ENCODE results near the gene SF3B6. TPM values are rescaled to one million over a fixed set of nuclear protein-coding genes. Genes with fewer than 3 reads are reported as not detected.

Gene SF3B6
- polyA plus RNA-seq, 3 donors = 67.6 to 172 (median 146) TPM

DNA sequence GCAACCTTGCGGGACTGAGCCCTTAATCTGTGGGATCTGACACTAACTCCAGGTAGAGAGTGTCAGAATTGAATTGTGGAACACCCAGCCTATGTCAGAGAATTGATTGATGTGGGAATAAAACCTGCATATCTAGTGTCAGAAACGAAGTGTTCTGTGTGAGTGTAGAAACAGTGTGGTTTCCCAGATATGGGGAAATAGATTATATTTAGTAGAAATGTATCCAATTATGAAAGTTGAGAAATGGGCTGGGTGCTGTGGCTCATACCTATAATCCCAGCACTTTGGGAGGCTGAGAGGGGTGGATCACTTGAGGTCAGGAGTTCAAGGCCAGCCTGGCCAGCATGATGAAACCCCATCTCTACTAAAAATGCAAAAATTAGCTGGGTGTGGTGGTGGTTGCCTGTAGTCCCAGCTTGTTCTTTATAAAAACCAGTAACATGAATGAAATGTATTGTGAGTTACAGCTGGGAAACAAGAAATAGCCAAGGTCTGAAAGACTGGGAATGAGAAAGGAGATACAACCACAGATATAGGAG is 12.8 kb upstream of the SF3B6 start:
- H3K27ac Mint-ChIP-seq = no peak overlapping the region

DNA sequence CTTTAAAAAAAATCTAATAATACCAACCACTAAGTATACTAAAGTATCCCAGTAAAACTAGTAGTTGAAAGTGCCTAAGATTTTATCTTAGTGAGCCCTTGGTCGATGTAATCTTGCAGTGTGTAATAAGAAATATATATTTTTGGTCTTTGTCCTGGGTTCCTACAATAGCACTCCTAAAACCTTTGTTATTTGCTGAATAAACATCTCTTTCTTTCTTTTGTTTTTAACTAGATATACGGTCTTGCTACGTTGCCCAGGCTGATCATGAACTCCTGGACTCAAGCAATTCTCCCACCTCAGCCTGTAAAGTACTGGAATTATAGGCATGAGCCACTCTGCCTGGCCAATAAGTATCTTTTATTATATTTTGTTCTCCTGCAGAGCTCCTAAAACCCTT is 10.9 kb upstream of the SF3B6 start:
- Mint-ChIP-seq H3K36me3 (peaks cover 19 to 51% of the 10 kb centered on the region in 2 donors), H3K27me3 (ENCODE audit: low read depth in 3 of 3) (peaks cover 0 to 1% (median 0%) of the 10 kb centered on the region in 3 donors), H3K9me3 (peaks cover 0 to 2% (median 0%) of the 10 kb centered on the region in 7 donors), H3K4me3 (no peak overlapping the region), H3K27ac (no peak overlapping the region), H3K4me1 (peaks cover 40% of the 10 kb centered on the region)
- Histone ChIP-seq H2AFZ (ENCODE audit: insufficient read depth, low read depth, low read length, poor library complexity, severe bottlenecking) (no peak overlapping the region), H3K9ac (ENCODE audit: insufficient read depth, low read length, poor library complexity, severe bottlenecking) (no peak overlapping the region), H3K27ac (ENCODE audit: low read depth in 1 of 2, low read length in 2 of 2) (no peak overlapping the region), H3K4me3 (replicated peaks in 1 of 3; ENCODE audit: low read depth in 2 of 3, low read length in 3 of 3) (no peak overlapping the region), H3K79me2 (ENCODE audit: insufficient read depth, low read length) (peaks cover 17% of the 10 kb centered on the region), H3K9me3 (replicated peaks in 1 of 2; ENCODE audit: control insufficient read depth in 1 of 2, insufficient read depth in 1 of 2, low read length in 2 of 2) (no peaks in the 10 kb centered on the region), H3K36me3 (replicated peaks in 1 of 2; ENCODE audit: control insufficient read depth in 1 of 2, insufficient read depth in 2 of 2, low read length in 2 of 2) (peaks cover 6 to 19% of the 10 kb centered on the region in 2 donors), H4K20me1 (ENCODE audit: insufficient read depth, low read length) (no peaks in the 10 kb centered on the region), H3K4me2 (replicated peaks; ENCODE audit: extremely low read depth, low read length, poor library complexity, severe bottlenecking) (no peak overlapping the region), H3K4me1 (ENCODE audit: control insufficient read depth in 1 of 2, insufficient read depth in 2 of 2, low read length in 2 of 2) (peaks cover 31 to 39% of the 10 kb centered on the region in 2 donors), H3K27me3 (ENCODE audit: control insufficient read depth in 2 of 2, insufficient read depth in 2 of 2, low read length in 2 of 2) (no peaks in the 10 kb centered on the region)
- TF ChIP-seq, protein P1, sequence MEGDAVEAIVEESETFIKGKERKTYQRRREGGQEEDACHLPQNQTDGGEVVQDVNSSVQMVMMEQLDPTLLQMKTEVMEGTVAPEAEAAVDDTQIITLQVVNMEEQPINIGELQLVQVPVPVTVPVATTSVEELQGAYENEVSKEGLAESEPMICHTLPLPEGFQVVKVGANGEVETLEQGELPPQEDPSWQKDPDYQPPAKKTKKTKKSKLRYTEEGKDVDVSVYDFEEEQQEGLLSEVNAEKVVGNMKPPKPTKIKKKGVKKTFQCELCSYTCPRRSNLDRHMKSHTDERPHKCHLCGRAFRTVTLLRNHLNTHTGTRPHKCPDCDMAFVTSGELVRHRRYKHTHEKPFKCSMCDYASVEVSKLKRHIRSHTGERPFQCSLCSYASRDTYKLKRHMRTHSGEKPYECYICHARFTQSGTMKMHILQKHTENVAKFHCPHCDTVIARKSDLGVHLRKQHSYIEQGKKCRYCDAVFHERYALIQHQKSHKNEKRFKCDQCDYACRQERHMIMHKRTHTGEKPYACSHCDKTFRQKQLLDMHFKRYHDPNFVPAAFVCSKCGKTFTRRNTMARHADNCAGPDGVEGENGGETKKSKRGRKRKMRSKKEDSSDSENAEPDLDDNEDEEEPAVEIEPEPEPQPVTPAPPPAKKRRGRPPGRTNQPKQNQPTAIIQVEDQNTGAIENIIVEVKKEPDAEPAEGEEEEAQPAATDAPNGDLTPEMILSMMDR (IDR thresholded peaks at IDR 0.05) = no peak
- intact Hi-C loops (cut with micrococcal nuclease) = no loop called here
- WGBS (ENCODE audit: insufficient coverage) = 100% methylated on average over 2 of the region's 3 CpGs
- DNase-seq = no peak

More for the DNA sequence above, 12.8 kb upstream of the SF3B6 start:
- Mint-ChIP-seq H3K36me3 (peaks cover 23 to 58% of the 10 kb centered on the region in 2 donors), H3K4me1 (peaks cover 21% of the 10 kb centered on the region), H3K9me3 (peaks cover 0 to 3% (median 2%) of the 10 kb centered on the region in 7 donors), H3K4me3 (no peak overlapping the region), H3K27me3 (ENCODE audit: low read depth in 3 of 3) (peaks cover 0 to 2% (median 1%) of the 10 kb centered on the region in 3 donors)
- no peak for DNase-seq
- TF ChIP-seq, protein P1 (IDR thresholded peaks at IDR 0.05) = no peak
- H2AFZ ChIP-seq (ENCODE audit: insufficient read depth, low read depth, low read length, poor library complexity, severe bottlenecking) = no peak overlapping the region
- peaks cover 12 to 21% of the 10 kb centered on the region in 2 donors for H3K4me1 ChIP-seq (ENCODE audit: control insufficient read depth in 1 of 2, insufficient read depth in 2 of 2, low read length in 2 of 2)
- no peak overlapping the region for H3K4me3 ChIP-seq (replicated peaks in 1 of 3; ENCODE audit: low read depth in 2 of 3, low read length in 3 of 3)
- peaks cover 2 to 14% of the 10 kb centered on the region in 2 donors for H3K36me3 ChIP-seq (replicated peaks in 1 of 2; ENCODE audit: control insufficient read depth in 1 of 2, insufficient read depth in 2 of 2, low read length in 2 of 2)
- H3K9me3 ChIP-seq (replicated peaks in 1 of 2; ENCODE audit: control insufficient read depth in 1 of 2, insufficient read depth in 1 of 2, low read length in 2 of 2) = no peaks in the 10 kb centered on the region
- no peaks in the 10 kb centered on the region for H4K20me1 ChIP-seq (ENCODE audit: insufficient read depth, low read length)
- no peak overlapping the region for H3K4me2 ChIP-seq (replicated peaks; ENCODE audit: extremely low read depth, low read length, poor library complexity, severe bottlenecking)
- no peak overlapping the region for H3K9ac ChIP-seq (ENCODE audit: insufficient read depth, low read length, poor library complexity, severe bottlenecking)
- H3K27me3 ChIP-seq (ENCODE audit: control insufficient read depth in 2 of 2, insufficient read depth in 2 of 2, low read length in 2 of 2) = no peaks in the 10 kb centered on the region
- no peak overlapping the region for H3K27ac ChIP-seq (ENCODE audit: low read depth in 1 of 2, low read length in 2 of 2)
- intact Hi-C loops (cut with micrococcal nuclease) = no loop called here
- H3K79me2 ChIP-seq (ENCODE audit: insufficient read depth, low read length) = peaks cover 6% of the 10 kb centered on the region
- 100% methylated on average over 1 of the region's 2 CpGs for WGBS (ENCODE audit: insufficient coverage)
